KG1 (cell line): ENCODE data around the gene DRD2.

Experiments
- DNase-seq: peaks from one replicate; lab custom pipeline; 2025; lab: John Stamatoyannopoulos, UW

Gene DRD2

GRCh38 chr11:113369411-113369810 is 105.8 kb downstream of the DRD2 start:
- DNase-seq, result no peak

GRCh38 chr11:113365895-113366294 is 109.3 kb downstream of the DRD2 start:
- DNase-seq, result no peak

GRCh38 chr11:113363996-113364641 is 111.1 kb downstream of the DRD2 start:
- no peak for DNase-seq

GRCh38 chr11:113363406-113363805 is 111.8 kb downstream of the DRD2 start:
- no peak for DNase-seq
